ENCODE results near the gene ADAMTSL3. TPM values are rescaled to one million over a fixed set of nuclear protein-coding genes. Genes with fewer than 3 reads are reported as not detected.

Gene ADAMTSL3
- total and polyA plus RNA-seq, 2 of the 8 experiments (the other 6 are each of a cell fraction or from before 2014, with no cell fraction given) = 0.35 to 1.4 TPM

DNA sequence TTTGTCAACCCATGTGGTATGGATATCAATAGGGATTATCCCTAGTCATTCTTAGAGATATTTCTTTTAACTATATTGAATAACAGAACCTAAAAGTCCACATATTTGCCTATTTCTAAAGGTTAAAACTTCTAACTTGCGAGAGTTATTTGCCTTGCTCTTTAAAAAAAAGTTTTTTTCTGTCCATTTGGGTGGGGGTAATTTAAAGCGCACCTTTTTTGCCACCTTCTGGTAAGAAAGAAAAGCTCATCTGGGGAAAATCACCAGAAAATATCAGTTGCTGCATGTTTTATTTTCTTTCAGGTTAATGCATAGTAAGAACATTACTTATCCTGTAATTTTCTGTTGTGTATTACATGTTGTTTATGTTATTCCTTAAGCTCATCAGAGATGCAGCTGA lies 339.7 kb downstream of the ADAMTSL3 start:
- no peaks in the 10 kb centered on the region for H3K23me2 ChIP-seq (ENCODE audit: low read depth, low read length)
- no peaks in the 10 kb centered on the region for H3K79me1 ChIP-seq (ENCODE audit: low read depth, low read length)
- H4K8ac ChIP-seq (ENCODE audit: extremely low read depth, insufficient read depth, low read length) = no peak overlapping the region
- no peak overlapping the region for H3K23ac ChIP-seq (ENCODE audit: insufficient read length)
- no peak overlapping the region for H3K4me3 ChIP-seq (ENCODE audit: extremely low read depth in 1 of 4, insufficient read depth in 2 of 4, low read depth in 3 of 4, low read length in 4 of 4)
- H3K4me1 ChIP-seq (replicated peaks in 1 of 4; ENCODE audit: control insufficient read depth in 3 of 4, insufficient read depth in 4 of 4, low read length in 3 of 4) = no peaks in the 10 kb centered on the region
- no peak overlapping the region for H2BK12ac ChIP-seq (ENCODE audit: low read depth, low read length)
- H3K56ac ChIP-seq (replicated peaks; ENCODE audit: insufficient read length, low read depth, low read length) = no peak overlapping the region
- H3K9ac ChIP-seq (replicated peaks in 1 of 4; ENCODE audit: extremely low read depth in 1 of 4, low read depth in 3 of 4, low read length in 3 of 4) = no peak overlapping the region
- no peak overlapping the region for H2BK120ac ChIP-seq (replicated peaks; ENCODE audit: low read depth, low read length)
- FAIRE-seq = peak; percentile 7
- H3K79me2 ChIP-seq (ENCODE audit: control insufficient read depth in 1 of 2, insufficient read depth in 2 of 2, low read length in 2 of 2) = no peaks in the 10 kb centered on the region
- no peak overlapping the region for H3K4me2 ChIP-seq (ENCODE audit: insufficient read depth in 1 of 2, low read depth in 2 of 2, low read length in 2 of 2)
- H3K4ac ChIP-seq (replicated peaks; ENCODE audit: insufficient read length, low read depth, low read length) = no peak overlapping the region
- peaks cover 0 to 2% (median 0%) of the 10 kb centered on the region in 4 experiments; a peak in 1 of 7 replicates for H3K27me3 ChIP-seq (replicated peaks in 1 of 4; ENCODE audit: control insufficient read depth in 3 of 4, extremely low read depth in 1 of 4, insufficient read depth in 3 of 4, low read length in 3 of 4)
- H3K9me3 ChIP-seq (ENCODE audit: insufficient read depth in 2 of 2, low read depth in 1 of 2, low read length in 1 of 2) = no peaks in the 10 kb centered on the region
- TF ChIP-seq, protein P1, sequence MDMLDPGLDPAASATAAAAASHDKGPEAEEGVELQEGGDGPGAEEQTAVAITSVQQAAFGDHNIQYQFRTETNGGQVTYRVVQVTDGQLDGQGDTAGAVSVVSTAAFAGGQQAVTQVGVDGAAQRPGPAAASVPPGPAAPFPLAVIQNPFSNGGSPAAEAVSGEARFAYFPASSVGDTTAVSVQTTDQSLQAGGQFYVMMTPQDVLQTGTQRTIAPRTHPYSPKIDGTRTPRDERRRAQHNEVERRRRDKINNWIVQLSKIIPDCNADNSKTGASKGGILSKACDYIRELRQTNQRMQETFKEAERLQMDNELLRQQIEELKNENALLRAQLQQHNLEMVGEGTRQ (IDR thresholded peaks at IDR 0.05; ENCODE audit: low read length) = no peak
- TF ChIP-seq YY1 (IDR thresholded peaks at IDR 0.05; ENCODE audit: low read depth, low read length) (no peak), RBBP5 (IDR thresholded peaks at IDR 0.05; ENCODE audit: borderline replicate concordance, low read depth, low read length) (no peak), RAD21 (IDR thresholded peaks at IDR 0.05 in 1 of 2, conservative IDR thresholded peaks at IDR 0.05 in 1 of 2; ENCODE audit: low read depth in 2 of 2, low read length in 2 of 2) (peak; percentile 35 to 39; a peak in 2 of 4 replicates)
- TF ChIP-seq, protein P2, sequence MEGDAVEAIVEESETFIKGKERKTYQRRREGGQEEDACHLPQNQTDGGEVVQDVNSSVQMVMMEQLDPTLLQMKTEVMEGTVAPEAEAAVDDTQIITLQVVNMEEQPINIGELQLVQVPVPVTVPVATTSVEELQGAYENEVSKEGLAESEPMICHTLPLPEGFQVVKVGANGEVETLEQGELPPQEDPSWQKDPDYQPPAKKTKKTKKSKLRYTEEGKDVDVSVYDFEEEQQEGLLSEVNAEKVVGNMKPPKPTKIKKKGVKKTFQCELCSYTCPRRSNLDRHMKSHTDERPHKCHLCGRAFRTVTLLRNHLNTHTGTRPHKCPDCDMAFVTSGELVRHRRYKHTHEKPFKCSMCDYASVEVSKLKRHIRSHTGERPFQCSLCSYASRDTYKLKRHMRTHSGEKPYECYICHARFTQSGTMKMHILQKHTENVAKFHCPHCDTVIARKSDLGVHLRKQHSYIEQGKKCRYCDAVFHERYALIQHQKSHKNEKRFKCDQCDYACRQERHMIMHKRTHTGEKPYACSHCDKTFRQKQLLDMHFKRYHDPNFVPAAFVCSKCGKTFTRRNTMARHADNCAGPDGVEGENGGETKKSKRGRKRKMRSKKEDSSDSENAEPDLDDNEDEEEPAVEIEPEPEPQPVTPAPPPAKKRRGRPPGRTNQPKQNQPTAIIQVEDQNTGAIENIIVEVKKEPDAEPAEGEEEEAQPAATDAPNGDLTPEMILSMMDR (IDR thresholded peaks at IDR 0.05; ENCODE audit: control extremely low read depth in 1 of 3, insufficient read depth in 1 of 3, low read depth in 1 of 3, low read length in 3 of 3) = peak in 1 of 3 experiments; percentile 6; a peak in 2 of 4 replicates
- H4K91ac ChIP-seq (replicated peaks; ENCODE audit: insufficient read length, low read length) = no peak overlapping the region
- H3K36me3 ChIP-seq (ENCODE audit: control insufficient read depth in 2 of 4, insufficient read depth in 4 of 4, low read length in 3 of 4) = no peaks in the 10 kb centered on the region
- no peak overlapping the region for H4K5ac ChIP-seq (ENCODE audit: insufficient read length, low read depth, low read length)
- no peak overlapping the region for H2AFZ ChIP-seq (ENCODE audit: low read length)
- H3K27ac ChIP-seq (ENCODE audit: low read depth, low read length) = no peak overlapping the region
- H3K14ac ChIP-seq (ENCODE audit: insufficient read length) = no peak overlapping the region
- no peak overlapping the region for H3K18ac ChIP-seq (ENCODE audit: extremely low read depth, low read length)
- H2BK15ac ChIP-seq (ENCODE audit: low read length) = no peak overlapping the region
- H2AK5ac ChIP-seq (ENCODE audit: low read depth, low read length) = no peak overlapping the region
- ChIA-PET POLR2A (ENCODE audit: partially characterized antibody) (interaction anchor here (0.7 kb wide), 1 partner anchor 19 kb away, joined by 3 read pairs; no protein-coding TSS in a partner anchor), CTCF (ENCODE audit: partially characterized antibody) (interaction anchor here (0.6 to 3.4 kb wide), 16 partner anchors 9 to 554 kb away, joined by 3 to 15 read pairs (median 4); no protein-coding TSS in a partner anchor)
- no peak overlapping the region for H2BK5ac ChIP-seq (ENCODE audit: low read depth, low read length)
- no peaks in the 10 kb centered on the region for H4K20me1 ChIP-seq (replicated peaks in 1 of 2; ENCODE audit: control insufficient read depth in 1 of 2, insufficient read depth in 2 of 2, low read length in 2 of 2)
- H2BK20ac ChIP-seq (ENCODE audit: low read length) = no peak overlapping the region
- 78% methylated on average over 2 of the region's 2 CpGs; no CpG with 5 or more reads in 1 of the 2 experiments for WGBS, 2 experiments (ENCODE audit: extremely low coverage in 1 of 2, insufficient coverage in 1 of 2, insufficient read length in 1 of 2, insufficient replicate concordance in 2 of 2, low coverage in 1 of 2, low lambda C conversion rate in 2 of 2, missing lambda C conversion rate in 1 of 2)
- DNase-seq (ENCODE audit: low read depth in 1 of 2, low spot score in 2 of 2) = no peak
